ENCODE data around the gene RSL24D1.

GRCh38 chr15:55194256-55194655 is 2.5 kb downstream of the RSL24D1 start:
- no peak for TF ChIP-seq CTCF (IDR thresholded peaks at IDR 0.05; ENCODE audit: low read length)
- no peak for TF ChIP-seq EZH2 (optimal IDR thresholded peaks at IDR 0.05; ENCODE audit: low read depth, low read length)
- no peak for TF ChIP-seq EZH2phosphoT487 (IDR thresholded peaks at IDR 0.05; ENCODE audit: low read length)

All from MM.1S (cell line).